ENCODE results near the gene DPH6.

- TF ChIP-seq CTCF (conservative IDR thresholded peaks at IDR 0.05; ENCODE audit: low read depth, low read length), result no peak
- TF ChIP-seq EZH2 (IDR thresholded peaks at IDR 0.05; ENCODE audit: borderline replicate concordance, low read depth, low read length, poor library complexity, severe bottlenecking), result no peak
Measured at GRCh38 chr15:35443376-35443775, 102.6 kb downstream of the DPH6 start.

All from A673 (cell line).